Rectal smooth muscle tissue (tissue), 1 donor: ENCODE measurements around the gene KDM2B.

ENCODE experiments used
- H3K27ac ChIP-seq: one replicate; pipeline ENCODE4 v1.7.0; 2013; ENCODE audit warnings: low read depth, low read length, inconsistent platforms
- H3K27me3 ChIP-seq: one replicate; pipeline ENCODE4 v1.7.0; 2013; ENCODE audit warnings: low read length; ENCODE audit not compliant: control insufficient read depth, insufficient read depth
- H3K36me3 ChIP-seq: one replicate; pipeline ENCODE4 v1.7.0; 2013; ENCODE audit warnings: low read length; ENCODE audit not compliant: control insufficient read depth, insufficient read depth
- H3K4me1 ChIP-seq: one replicate; pipeline ENCODE4 v1.7.0; 2013; ENCODE audit warnings: low read length; ENCODE audit not compliant: control insufficient read depth, insufficient read depth
- H3K4me3 ChIP-seq: one replicate; pipeline ENCODE4 v1.7.0; 2013; ENCODE audit warnings: low read length
- H3K9ac ChIP-seq: one replicate; pipeline ENCODE4 v1.7.0; 2013; ENCODE audit warnings: low read length

KDM2B gene

GRCh38 chr12:121537814-121538698, 42.8 kb downstream of the KDM2B start:
- Histone ChIP-seq H3K27me3 (no peaks in the 10 kb centered on the region), H3K27ac (peak overlapping the region; percentile 87), H3K9ac (peak overlapping the region; percentile 43), H3K4me1 (peaks cover 9% of the 10 kb centered on the region), H3K36me3 (no peaks in the 10 kb centered on the region), H3K4me3 (peak overlapping the region; percentile 79)

GRCh38 chr12:121536899-121537813, 43.7 kb downstream of the KDM2B start:
- no peaks in the 10 kb centered on the region for H3K36me3 ChIP-seq
- no peaks in the 10 kb centered on the region for H3K27me3 ChIP-seq
- peak overlapping the region; percentile 87 for H3K27ac ChIP-seq
- peak overlapping the region; percentile 79 for H3K4me3 ChIP-seq
- peaks cover 9% of the 10 kb centered on the region for H3K4me1 ChIP-seq
- peak overlapping the region; percentile 39 for H3K9ac ChIP-seq

- Histone ChIP-seq H3K36me3 (no peaks in the 10 kb centered on the region), H3K4me1 (peaks cover 9% of the 10 kb centered on the region), H3K27ac (peak overlapping the region; percentile 87), H3K27me3 (no peaks in the 10 kb centered on the region), H3K9ac (peak overlapping the region; percentile 39), H3K4me3 (peak overlapping the region; percentile 79)
These were observed 44.5 kb downstream of the KDM2B start for GRCh38 chr12:121536054-121536898.

GRCh38 chr12:121535150-121536053, 45.4 kb downstream of the KDM2B start:
- peaks cover 9% of the 10 kb centered on the region for H3K4me1 ChIP-seq
- no peak overlapping the region for H3K9ac ChIP-seq
- H3K4me3 ChIP-seq = peak overlapping the region; percentile 79

GRCh38 chr12:121534495-121535148, 46.2 kb downstream of the KDM2B start:
- no peaks in the 10 kb centered on the region for H3K36me3 ChIP-seq
- H3K4me1 ChIP-seq = peaks cover 9% of the 10 kb centered on the region
- no peak overlapping the region for H3K9ac ChIP-seq
- H3K27me3 ChIP-seq = no peaks in the 10 kb centered on the region
- no peak overlapping the region for H3K27ac ChIP-seq
- H3K4me3 ChIP-seq = no peak overlapping the region

More at GRCh38 chr12:121535150-121536053, 45.4 kb downstream of the KDM2B start:
- Histone ChIP-seq H3K36me3 (no peaks in the 10 kb centered on the region), H3K27me3 (no peaks in the 10 kb centered on the region), H3K27ac (peak overlapping the region; percentile 87)

- no peak overlapping the region for H3K9ac ChIP-seq
- no peak overlapping the region for H3K4me3 ChIP-seq
- no peaks in the 10 kb centered on the region for H3K27me3 ChIP-seq
- H3K4me1 ChIP-seq = peaks cover 9% of the 10 kb centered on the region
- no peaks in the 10 kb centered on the region for H3K36me3 ChIP-seq
- H3K27ac ChIP-seq = no peak overlapping the region
These were observed 47.3 kb downstream of the KDM2B start for GRCh38 chr12:121533394-121534090.

GRCh38 chr12:121532503-121533393, 48.1 kb downstream of the KDM2B start:
- H3K27me3 ChIP-seq = no peaks in the 10 kb centered on the region
- H3K4me1 ChIP-seq = peaks cover 6% of the 10 kb centered on the region
- H3K9ac ChIP-seq = no peak overlapping the region
- H3K27ac ChIP-seq = peak overlapping the region; percentile 27
- no peaks in the 10 kb centered on the region for H3K36me3 ChIP-seq
- no peak overlapping the region for H3K4me3 ChIP-seq

- Histone ChIP-seq H3K4me1 (peaks cover 5% of the 10 kb centered on the region), H3K4me3 (no peak overlapping the region), H3K36me3 (no peaks in the 10 kb centered on the region), H3K27ac (no peak overlapping the region), H3K27me3 (no peaks in the 10 kb centered on the region), H3K9ac (no peak overlapping the region)
These were observed 49.5 kb downstream of the KDM2B start for GRCh38 chr12:121531356-121531750.

- Histone ChIP-seq H3K4me1 (peaks cover 4% of the 10 kb centered on the region), H3K4me3 (no peak overlapping the region), H3K27ac (no peak overlapping the region), H3K9ac (no peak overlapping the region), H3K27me3 (no peaks in the 10 kb centered on the region), H3K36me3 (peaks cover under 1% of the 10 kb centered on the region)
These were observed 50.0 kb downstream of the KDM2B start for GRCh38 chr12:121530600-121531355.
